Nephron (organoid): ENCODE results near the gene PCDHB7.
"Not testable (repeated sequence)": the region's sequence is repeated elsewhere in the genome, so short reads cannot be mapped to it uniquely, and the experiment has no call there.

ENCODE experiments used
- H3K27ac Mint-ChIP-seq, 3 experiments: 2 replicates each; pipeline ENCODE4 v1.8.0; 2020; ENCODE audit warnings: mixed read lengths in 3 of 3, mild to moderate bottlenecking in 2 of 3, moderate library complexity in 1 of 3
- H3K27me3 Mint-ChIP-seq: 2 replicates; pipeline ENCODE4 v1.8.0; 2021; ENCODE audit warnings: low read depth, mild to moderate bottlenecking, moderate library complexity, mixed read lengths
- H3K36me3 Mint-ChIP-seq: 2 replicates; pipeline ENCODE4 v1.8.0; 2020; ENCODE audit warnings: low read depth, mixed read lengths
- H3K4me1 Mint-ChIP-seq: 2 replicates; pipeline ENCODE4 v1.8.0; 2020; ENCODE audit warnings: mixed read lengths
- H3K4me3 Mint-ChIP-seq, 3 experiments: 2 replicates each; pipeline ENCODE4 v1.8.0; 2020; ENCODE audit warnings: mild to moderate bottlenecking in 3 of 3, mixed read lengths in 3 of 3, moderate library complexity in 2 of 3
- H3K9me3 Mint-ChIP-seq: 2 replicates; pipeline ENCODE4 v1.8.0; 2020; ENCODE audit warnings: mixed read lengths
- TF ChIP-seq, protein P1 (sequence below), 3 experiments: fragments of 200-600 bp; sonication (generic); IDR thresholded peaks; one replicate each; pipeline ENCODE4 v1.5.0; 2021; ENCODE audit warnings: antibody characterized with exemption in 3 of 3; ENCODE audit not compliant: unreplicated experiment in 3 of 3

PCDHB7 gene

DNA sequence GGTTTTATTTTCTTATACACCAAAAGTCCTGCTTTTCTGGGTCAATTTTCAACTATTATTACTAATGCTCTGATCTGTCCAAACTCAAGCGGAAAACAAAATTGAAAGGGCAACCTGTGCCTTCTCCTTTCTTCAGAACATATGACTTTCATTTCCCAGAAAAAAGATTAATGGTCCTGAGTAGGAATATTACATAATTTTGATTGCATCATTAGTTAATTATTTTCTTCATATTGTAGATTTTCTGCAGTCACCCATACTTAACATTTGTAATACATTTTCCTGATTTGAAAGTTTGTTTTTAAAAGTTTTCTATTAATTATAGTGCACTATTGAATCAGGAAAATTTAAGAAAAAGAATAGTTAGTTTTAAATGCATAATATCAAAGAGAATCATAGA is 3.5 kb downstream of the PCDHB7 start:
- no peaks in the 10 kb centered on the region for H3K4me1 Mint-ChIP-seq
- H3K4me3 Mint-ChIP-seq = no peak overlapping the region
- TF ChIP-seq, protein P1, sequence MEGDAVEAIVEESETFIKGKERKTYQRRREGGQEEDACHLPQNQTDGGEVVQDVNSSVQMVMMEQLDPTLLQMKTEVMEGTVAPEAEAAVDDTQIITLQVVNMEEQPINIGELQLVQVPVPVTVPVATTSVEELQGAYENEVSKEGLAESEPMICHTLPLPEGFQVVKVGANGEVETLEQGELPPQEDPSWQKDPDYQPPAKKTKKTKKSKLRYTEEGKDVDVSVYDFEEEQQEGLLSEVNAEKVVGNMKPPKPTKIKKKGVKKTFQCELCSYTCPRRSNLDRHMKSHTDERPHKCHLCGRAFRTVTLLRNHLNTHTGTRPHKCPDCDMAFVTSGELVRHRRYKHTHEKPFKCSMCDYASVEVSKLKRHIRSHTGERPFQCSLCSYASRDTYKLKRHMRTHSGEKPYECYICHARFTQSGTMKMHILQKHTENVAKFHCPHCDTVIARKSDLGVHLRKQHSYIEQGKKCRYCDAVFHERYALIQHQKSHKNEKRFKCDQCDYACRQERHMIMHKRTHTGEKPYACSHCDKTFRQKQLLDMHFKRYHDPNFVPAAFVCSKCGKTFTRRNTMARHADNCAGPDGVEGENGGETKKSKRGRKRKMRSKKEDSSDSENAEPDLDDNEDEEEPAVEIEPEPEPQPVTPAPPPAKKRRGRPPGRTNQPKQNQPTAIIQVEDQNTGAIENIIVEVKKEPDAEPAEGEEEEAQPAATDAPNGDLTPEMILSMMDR (IDR thresholded peaks at IDR 0.05; ENCODE audit: unreplicated experiment in 3 of 3) = no peak
- H3K27me3 Mint-ChIP-seq = no peaks in the 10 kb centered on the region
- peaks cover 30% of the 10 kb centered on the region for H3K9me3 Mint-ChIP-seq
- peaks cover 26% of the 10 kb centered on the region for H3K36me3 Mint-ChIP-seq
- no peak overlapping the region for H3K27ac Mint-ChIP-seq

- H3K27me3 Mint-ChIP-seq, H3K4me3 Mint-ChIP-seq, H3K4me1 Mint-ChIP-seq, H3K27ac Mint-ChIP-seq: not testable (repeated sequence)
- Mint-ChIP-seq H3K36me3 (peaks cover 32% of the 10 kb centered on the region), H3K9me3 (peaks cover 38% of the 10 kb centered on the region)
Measured at GRCh38 chr5:141177577-141178191, 5.2 kb downstream of the PCDHB7 start, which contains the start of gene PCDHB8. Gene PCDHB8 (plus strand): TSS chr5:141177790. CDS start chr5:141178035, 245 bp downstream.

DNA sequence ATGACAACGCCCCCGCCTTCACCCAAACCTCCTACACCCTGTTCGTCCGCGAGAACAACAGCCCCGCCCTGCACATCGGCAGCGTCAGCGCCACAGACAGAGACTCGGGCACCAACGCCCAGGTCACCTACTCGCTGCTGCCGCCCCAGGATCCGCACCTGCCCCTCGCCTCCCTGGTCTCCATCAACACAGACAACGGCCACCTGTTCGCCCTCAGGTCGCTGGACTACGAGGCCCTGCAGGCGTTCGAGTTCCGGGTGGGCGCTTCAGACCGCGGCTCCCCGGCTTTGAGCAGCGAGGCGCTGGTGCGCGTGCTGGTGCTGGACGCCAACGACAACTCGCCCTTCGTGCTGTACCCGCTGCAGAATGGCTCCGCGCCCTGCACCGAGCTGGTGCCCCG is 6.9 kb downstream of the PCDHB7 start:
- H3K4me3 Mint-ChIP-seq, H3K4me1 Mint-ChIP-seq, H3K27me3 Mint-ChIP-seq, H3K27ac Mint-ChIP-seq: not testable (repeated sequence)
- H3K9me3 Mint-ChIP-seq = peaks cover 36% of the 10 kb centered on the region
- peaks cover 30% of the 10 kb centered on the region for H3K36me3 Mint-ChIP-seq

GRCh38 chr5:141179876-141180275 is 7.4 kb downstream of the PCDHB7 start:
- H3K4me3 Mint-ChIP-seq = not testable (repeated sequence)

DNA sequence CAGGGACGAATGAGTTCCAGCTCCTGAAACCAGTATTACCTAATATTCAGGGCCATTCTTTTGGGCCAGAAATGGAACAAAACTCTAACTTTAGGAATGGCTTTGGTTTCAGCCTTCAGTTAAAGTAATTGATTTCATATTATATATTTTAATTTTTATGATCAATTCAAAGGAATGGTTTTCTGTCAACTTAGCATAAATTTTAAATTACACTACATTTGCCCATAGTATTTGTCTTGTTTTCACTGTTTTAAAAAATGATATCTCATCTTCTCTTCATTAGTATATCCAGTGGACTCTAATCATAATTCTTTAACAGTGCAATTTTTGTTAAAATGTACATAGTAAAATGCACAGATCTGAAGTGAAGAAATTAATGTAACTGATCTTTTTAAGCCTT is 7.9 kb downstream of the PCDHB7 start:
- no peaks in the 10 kb centered on the region for H3K4me1 Mint-ChIP-seq
- TF ChIP-seq, protein P1 (IDR thresholded peaks at IDR 0.05; ENCODE audit: unreplicated experiment in 3 of 3) = no peak
- no peak overlapping the region for H3K4me3 Mint-ChIP-seq
- H3K27ac Mint-ChIP-seq = no peak overlapping the region
- peaks cover 3% of the 10 kb centered on the region for H3K27me3 Mint-ChIP-seq
- H3K9me3 Mint-ChIP-seq = peaks cover 40% of the 10 kb centered on the region
- H3K36me3 Mint-ChIP-seq = peaks cover 40% of the 10 kb centered on the region

More at GRCh38 chr5:141179876-141180275, 7.4 kb downstream of the PCDHB7 start:
- not testable (repeated sequence) for H3K27me3 Mint-ChIP-seq, H3K27ac Mint-ChIP-seq, H3K4me1 Mint-ChIP-seq
- Mint-ChIP-seq H3K36me3 (peaks cover 36% of the 10 kb centered on the region), H3K9me3 (peaks cover 39% of the 10 kb centered on the region)

DNA sequence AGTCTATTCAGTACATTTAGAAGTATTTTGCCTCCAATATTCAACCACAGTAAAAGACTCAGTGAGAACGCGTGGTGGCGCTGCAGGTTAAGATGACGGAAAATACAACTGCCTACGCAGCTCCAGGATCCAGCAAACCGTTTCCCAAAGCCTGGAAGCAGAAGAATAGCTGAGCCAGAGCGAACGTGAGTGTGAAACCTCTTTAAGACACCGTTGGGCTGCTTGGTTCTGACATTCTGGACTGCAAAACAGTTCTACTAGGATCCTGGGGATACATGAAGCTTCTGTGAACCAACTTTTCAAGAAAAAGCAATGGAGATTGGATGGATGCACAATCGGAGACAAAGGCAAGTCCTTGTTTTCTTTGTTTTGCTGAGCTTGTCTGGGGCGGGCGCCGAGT is 9.8 kb downstream of the PCDHB7 start, which contains the start of gene PCDHB16:
PCDHB16 (plus strand) TSS at position 140 of the 400 bp plus-strand sequence; CDS start at position 313, 173 bp downstream.
- Mint-ChIP-seq H3K4me1 (no peaks in the 10 kb centered on the region), H3K9me3 (peaks cover 55% of the 10 kb centered on the region)
- TF ChIP-seq, protein P1 (IDR thresholded peaks at IDR 0.05; ENCODE audit: unreplicated experiment in 3 of 3) = peak; percentile 33 to 50 (median 35)

DNA sequence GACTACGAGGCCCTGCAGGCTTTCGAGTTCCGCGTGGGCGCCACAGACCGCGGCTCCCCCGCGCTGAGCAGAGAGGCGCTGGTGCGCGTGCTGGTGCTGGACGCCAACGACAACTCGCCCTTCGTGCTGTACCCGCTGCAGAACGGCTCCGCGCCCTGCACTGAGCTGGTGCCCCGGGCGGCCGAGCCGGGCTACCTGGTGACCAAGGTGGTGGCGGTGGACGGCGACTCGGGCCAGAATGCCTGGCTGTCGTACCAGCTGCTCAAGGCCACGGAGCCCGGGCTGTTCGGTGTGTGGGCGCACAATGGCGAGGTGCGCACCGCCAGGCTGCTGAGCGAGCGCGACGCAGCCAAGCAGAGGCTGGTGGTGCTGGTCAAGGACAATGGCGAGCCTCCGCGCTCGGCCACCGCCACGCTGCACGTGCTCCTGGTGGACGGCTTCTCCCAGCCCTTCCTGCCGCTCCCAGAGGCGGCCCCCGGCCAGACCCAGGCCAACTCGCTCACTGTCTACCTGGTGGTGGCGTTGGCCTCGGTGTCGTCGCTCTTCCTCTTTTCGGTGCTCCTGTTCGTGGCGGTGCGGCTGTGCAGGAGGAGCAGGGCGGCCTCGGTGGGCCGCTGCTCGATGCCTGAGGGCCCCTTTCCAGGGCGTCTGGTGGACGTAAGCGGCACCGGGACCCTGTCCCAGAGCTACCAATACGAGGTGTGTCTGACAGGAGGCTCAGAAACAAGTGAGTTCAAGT is 11.8 kb downstream of the PCDHB7 start:
- Mint-ChIP-seq H3K36me3 (peaks cover 72% of the 10 kb centered on the region), H3K9me3 (peaks cover 67% of the 10 kb centered on the region)
- not testable (repeated sequence) for H3K4me1 Mint-ChIP-seq, H3K27ac Mint-ChIP-seq, H3K4me3 Mint-ChIP-seq, H3K27me3 Mint-ChIP-seq

More for the DNA sequence above, 9.8 kb downstream of the PCDHB7 start, which contains the start of gene PCDHB16:
- Mint-ChIP-seq H3K36me3 (peaks cover 57% of the 10 kb centered on the region), H3K4me3 (peak within 1 kb of the TSS; percentile 89 to 94 (median 91)), H3K27ac (peak within 1 kb of the TSS; percentile 90 to 99 (median 98)), H3K27me3 (peaks cover 3% of the 10 kb centered on the region)
